Cardiac ventricle fibroblast (primary cell): ENCODE measurements around the gene ABL2. TPM values are rescaled to one million over a fixed set of nuclear protein-coding genes. Genes with fewer than 3 reads are reported as not detected.

Experiments
- total RNA-seq: library from RNA; depleted of rRNA; stranded (reverse); fragments of >200 nt; gene quantifications from 2 replicates; pipeline ENCODE4 v1.2.3, GENCODE V29; 2015

The ABL2 gene
- 9.4 and 15.1 TPM in 2 replicates for total RNA-seq

DNA sequence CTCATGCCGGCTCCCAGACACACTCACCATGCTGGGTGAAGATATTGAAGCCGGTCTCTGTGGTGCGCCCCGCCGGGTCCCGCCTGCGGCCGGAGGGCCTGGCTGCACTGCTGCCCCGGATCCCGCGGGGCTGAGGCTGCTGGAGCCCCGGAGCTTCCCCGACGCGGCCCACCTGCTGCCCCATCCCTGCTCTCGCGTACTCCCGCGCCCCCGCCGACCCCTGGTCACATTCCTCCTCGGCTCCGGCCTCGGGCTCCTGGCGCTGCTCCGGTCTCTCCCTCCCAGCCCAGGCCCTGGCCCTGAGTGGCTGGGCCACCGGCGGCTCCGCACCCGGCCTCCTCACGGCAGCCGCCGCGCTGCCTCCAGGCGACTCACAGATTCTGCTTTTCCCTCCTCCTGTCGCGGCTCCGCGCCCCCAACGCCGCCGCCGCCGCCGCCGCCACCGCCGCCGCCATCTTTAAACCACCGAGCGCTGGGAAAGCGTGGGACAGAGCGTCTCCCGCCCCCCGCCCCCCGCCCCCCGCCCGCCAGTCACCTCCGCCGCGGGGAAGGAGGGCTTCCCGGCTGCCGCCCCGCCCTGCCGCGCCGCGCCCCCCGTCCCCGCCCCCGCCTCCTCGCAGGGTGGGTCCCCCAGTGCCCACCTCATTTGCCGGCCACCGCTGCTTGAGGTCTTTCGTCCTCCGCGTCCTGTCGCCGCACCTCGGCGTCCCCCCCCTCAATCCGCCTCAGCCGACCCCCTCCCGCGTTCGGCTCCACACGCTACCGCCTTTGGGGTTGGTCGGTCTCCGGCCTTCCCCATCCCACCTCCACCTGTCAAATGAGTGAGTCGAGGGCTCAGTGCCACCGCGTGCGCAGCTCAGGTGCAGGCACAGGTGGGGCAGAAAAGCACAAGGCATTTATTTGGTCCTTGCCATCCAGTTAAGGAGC lies at the start of gene ABL2:
TSS of gene ABL2 (minus strand) at position 464 of the 927 bp plus-strand sequence. CDS start at position 184, 280 bp downstream.

DNA sequence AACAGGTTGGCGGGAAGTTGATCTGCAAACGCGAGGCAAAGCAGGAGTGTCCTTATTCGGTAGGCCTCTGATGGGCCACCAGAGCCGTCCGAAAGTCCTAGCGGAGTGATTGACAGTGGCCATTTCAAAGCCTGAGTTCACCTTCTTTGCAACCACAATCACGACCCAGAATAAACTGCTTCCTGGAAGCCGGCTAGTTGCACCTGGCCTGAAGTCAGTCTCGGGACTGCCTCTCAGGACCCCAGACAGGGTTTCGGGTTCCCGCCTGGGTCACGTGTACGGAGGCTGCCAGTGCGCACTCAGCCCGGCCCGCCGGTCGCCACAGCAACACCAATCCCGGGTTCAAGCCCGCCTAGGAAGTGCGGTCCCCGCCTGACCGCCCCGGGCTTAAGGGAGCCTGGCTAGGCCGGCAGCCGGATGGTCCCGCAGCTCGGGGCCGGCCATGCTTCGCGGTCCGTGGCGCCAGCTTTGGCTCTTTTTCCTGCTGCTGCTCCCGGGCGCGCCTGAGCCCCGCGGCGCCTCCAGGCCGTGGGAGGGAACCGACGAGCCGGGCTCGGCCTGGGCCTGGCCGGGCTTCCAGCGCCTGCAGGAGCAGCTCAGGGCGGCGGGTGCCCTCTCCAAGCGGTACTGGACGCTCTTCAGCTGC lies 147.7 kb downstream of the ABL2 start, which contains the start of gene TOR3A:
TSS of gene TOR3A (plus strand) at position 384 of the 646 bp plus-strand sequence. CDS start at position 443, 59 bp downstream.

Other genes with a start within 250 kb of the ABL2 start
- gene FAM20B, start 203.8 kb downstream of the ABL2 start, total RNA-seq = 17.7 and 18.3 TPM in 2 replicates
- 36.9 and 45.9 TPM in 2 replicates for gene TOR3A, start 147.6 kb downstream of the ABL2 start, total RNA-seq
- gene SOAT1, start 64.1 kb upstream of the ABL2 start, total RNA-seq = 21.3 and 32.7 TPM in 2 replicates
- gene AXDND1, start 136.3 kb upstream of the ABL2 start, total RNA-seq = 0.10 TPM in 1 of 2 replicates, not detected in the other